Measurements from ENCODE around the gene BCL2.

DNA sequence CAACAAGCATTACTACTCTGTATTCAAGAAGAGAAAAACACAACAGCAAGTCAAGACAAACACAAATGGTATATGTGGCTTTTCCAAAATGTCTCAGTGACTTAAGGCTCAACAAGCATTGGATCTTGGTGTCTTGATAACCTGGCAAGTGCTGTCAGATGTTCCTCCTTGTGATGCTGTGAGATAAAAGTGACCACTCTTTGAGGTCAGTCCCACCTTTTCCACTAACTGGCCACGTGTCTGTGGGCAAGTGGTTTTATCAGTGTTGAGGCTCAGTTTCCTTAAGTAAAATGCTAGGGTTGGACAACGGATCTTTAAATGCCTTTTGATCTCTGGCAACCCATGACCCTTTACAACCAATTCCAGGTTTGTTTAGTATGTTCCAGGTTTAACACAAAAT, 98.7 kb downstream of the BCL2 start:
- TF ChIP-seq, protein P1, sequence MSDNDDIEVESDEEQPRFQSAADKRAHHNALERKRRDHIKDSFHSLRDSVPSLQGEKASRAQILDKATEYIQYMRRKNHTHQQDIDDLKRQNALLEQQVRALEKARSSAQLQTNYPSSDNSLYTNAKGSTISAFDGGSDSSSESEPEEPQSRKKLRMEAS (IDR thresholded peaks at IDR 0.05): no peak
- no peak for TF ChIP-seq TAF1 (IDR thresholded peaks at IDR 0.05; ENCODE audit: low read depth)
- no peak for TF ChIP-seq FOXM1 (IDR thresholded peaks at IDR 0.05; ENCODE audit: borderline replicate concordance, low read depth)
- no peak for TF ChIP-seq EP300 (IDR thresholded peaks at IDR 0.05; ENCODE audit: borderline replicate concordance)
- TF ChIP-seq CREB1 (IDR thresholded peaks at IDR 0.05; ENCODE audit: low read depth): no peak
- TF ChIP-seq CEBPB (IDR thresholded peaks at IDR 0.05): no peak
- TF ChIP-seq EGR1 (IDR thresholded peaks at IDR 0.05): no peak
- TF ChIP-seq RAD21 (IDR thresholded peaks at IDR 0.05; ENCODE audit: low read depth): no peak
- TF ChIP-seq TCF12 (IDR thresholded peaks at IDR 0.05; ENCODE audit: low read depth): no peak
- no peak for TF ChIP-seq YY1 (IDR thresholded peaks at IDR 0.05; ENCODE audit: low read depth)
- no peak for TF ChIP-seq TEAD4 (IDR thresholded peaks at IDR 0.05)
- TF ChIP-seq ZBTB7A (IDR thresholded peaks at IDR 0.05; ENCODE audit: low read depth): no peak

All from Ishikawa (cell line).